ENCODE results near the gene SLC25A39. TPM values are rescaled to one million over a fixed set of nuclear protein-coding genes. Genes with fewer than 3 reads are reported as not detected.
A peak's percentile ranks its signal among the peaks of the same experiment; 100 is the strongest.
"Not testable (repeated sequence)": the region's sequence is repeated elsewhere in the genome, so short reads cannot be mapped to it uniquely, and the experiment has no call there.

Gene SLC25A39
- total and polyA plus RNA-seq, 2 donors (not counting 1 experiment from before 2014, with no cell fraction given) = 35.3 to 70.2 TPM

DNA sequence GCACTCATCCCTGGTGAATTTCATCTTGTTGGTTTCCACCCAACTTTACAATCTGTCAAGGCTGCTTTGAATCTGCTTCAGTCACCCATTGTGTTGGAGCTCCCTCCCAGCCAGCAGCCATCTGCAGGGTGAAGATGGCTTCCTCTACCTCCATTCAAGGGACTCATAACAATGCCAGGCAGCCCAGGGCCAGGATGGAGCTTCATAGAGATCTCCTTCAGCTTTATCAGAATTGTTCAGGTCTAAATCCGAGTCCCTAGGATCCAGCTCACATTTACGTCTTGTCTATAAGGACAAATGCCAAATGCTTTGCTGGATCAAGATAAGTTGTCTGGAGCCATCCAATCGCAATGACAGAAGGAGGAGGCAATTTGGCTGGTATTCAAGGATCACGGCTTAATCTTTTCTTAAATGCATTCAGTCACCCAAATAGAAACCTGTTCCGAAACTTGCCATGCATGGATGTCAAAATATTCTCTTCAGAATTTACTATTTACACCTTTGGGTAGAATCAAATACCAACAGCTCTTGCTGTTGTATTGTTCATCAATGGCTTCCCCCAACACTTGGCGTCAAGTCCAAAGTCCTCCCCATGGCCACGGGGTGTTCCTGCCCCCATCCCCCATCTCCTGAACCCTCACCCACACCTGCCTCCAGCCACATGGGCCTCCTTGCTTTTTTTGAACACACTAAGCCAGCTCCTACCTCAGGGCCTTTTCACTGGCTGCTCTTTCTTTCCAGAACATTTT is 42.8 kb upstream of the SLC25A39 start:
- DNase-seq (ENCODE audit: low read depth in 2 of 2) = no peak
- Histone ChIP-seq H2AFZ (ENCODE audit: low read length) (no peak overlapping the region), H3K4me2 (ENCODE audit: extremely low read depth, insufficient read depth, low read length) (no peak overlapping the region), H3K4me1 (ENCODE audit: control insufficient read depth, extremely low read depth, insufficient read depth, low read length) (no peaks in the 10 kb centered on the region), H3K9ac (ENCODE audit: insufficient read depth, low read length) (no peak overlapping the region), H3K27ac (ENCODE audit: insufficient read depth, low read length) (no peak overlapping the region), H3K79me2 (ENCODE audit: control insufficient read depth, insufficient read depth, low read length) (no peaks in the 10 kb centered on the region), H3K4me3 (replicated peaks in 1 of 4; ENCODE audit: control extremely low read depth in 1 of 4, insufficient read depth in 1 of 4, low read depth in 3 of 4, low read length in 4 of 4) (no peak overlapping the region), H4K20me1 (ENCODE audit: control insufficient read depth, extremely low read depth, insufficient read depth, low read length) (no peaks in the 10 kb centered on the region), H3K9me3 (ENCODE audit: control insufficient read depth, insufficient read depth, low read depth, low read length) (no peaks in the 10 kb centered on the region), H3K27me3 (ENCODE audit: control insufficient read depth, insufficient read depth, low read length) (peaks cover 20% of the 10 kb centered on the region), H3K36me3 (ENCODE audit: control insufficient read depth, insufficient read depth, low read length) (no peaks in the 10 kb centered on the region)
- TF ChIP-seq EZH2 (IDR thresholded peaks at IDR 0.05; ENCODE audit: low read length, missing control alignments) = no peak
- TF ChIP-seq, protein P1, sequence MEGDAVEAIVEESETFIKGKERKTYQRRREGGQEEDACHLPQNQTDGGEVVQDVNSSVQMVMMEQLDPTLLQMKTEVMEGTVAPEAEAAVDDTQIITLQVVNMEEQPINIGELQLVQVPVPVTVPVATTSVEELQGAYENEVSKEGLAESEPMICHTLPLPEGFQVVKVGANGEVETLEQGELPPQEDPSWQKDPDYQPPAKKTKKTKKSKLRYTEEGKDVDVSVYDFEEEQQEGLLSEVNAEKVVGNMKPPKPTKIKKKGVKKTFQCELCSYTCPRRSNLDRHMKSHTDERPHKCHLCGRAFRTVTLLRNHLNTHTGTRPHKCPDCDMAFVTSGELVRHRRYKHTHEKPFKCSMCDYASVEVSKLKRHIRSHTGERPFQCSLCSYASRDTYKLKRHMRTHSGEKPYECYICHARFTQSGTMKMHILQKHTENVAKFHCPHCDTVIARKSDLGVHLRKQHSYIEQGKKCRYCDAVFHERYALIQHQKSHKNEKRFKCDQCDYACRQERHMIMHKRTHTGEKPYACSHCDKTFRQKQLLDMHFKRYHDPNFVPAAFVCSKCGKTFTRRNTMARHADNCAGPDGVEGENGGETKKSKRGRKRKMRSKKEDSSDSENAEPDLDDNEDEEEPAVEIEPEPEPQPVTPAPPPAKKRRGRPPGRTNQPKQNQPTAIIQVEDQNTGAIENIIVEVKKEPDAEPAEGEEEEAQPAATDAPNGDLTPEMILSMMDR (conservative IDR thresholded peaks at IDR 0.05 in 1 of 2, IDR thresholded peaks at IDR 0.05 in 1 of 2; ENCODE audit: low read depth in 1 of 2, low read length in 2 of 2) = no peak

- H4K20me1 ChIP-seq (ENCODE audit: control insufficient read depth, extremely low read depth, insufficient read depth, low read length); H3K36me3 ChIP-seq (ENCODE audit: control insufficient read depth, insufficient read depth, low read length); H3K9me3 ChIP-seq (ENCODE audit: control insufficient read depth, insufficient read depth, low read depth, low read length); DNase-seq (ENCODE audit: low read depth in 2 of 2); H3K4me1 ChIP-seq (ENCODE audit: control insufficient read depth, extremely low read depth, insufficient read depth, low read length); H2AFZ ChIP-seq (ENCODE audit: low read length); H3K4me3 ChIP-seq (replicated peaks in 1 of 4; ENCODE audit: control extremely low read depth in 1 of 4, insufficient read depth in 1 of 4, low read depth in 3 of 4, low read length in 4 of 4); H3K79me2 ChIP-seq (ENCODE audit: control insufficient read depth, insufficient read depth, low read length); H3K4me2 ChIP-seq (ENCODE audit: extremely low read depth, insufficient read depth, low read length); H3K27ac ChIP-seq (ENCODE audit: insufficient read depth, low read length); H3K9ac ChIP-seq (ENCODE audit: insufficient read depth, low read length): not testable (repeated sequence)
- peaks cover 20% of the 10 kb centered on the region for H3K27me3 ChIP-seq (ENCODE audit: control insufficient read depth, insufficient read depth, low read length)
Observed at GRCh38 chr17:44365051-44365450, 40.4 kb upstream of the SLC25A39 start.

DNA sequence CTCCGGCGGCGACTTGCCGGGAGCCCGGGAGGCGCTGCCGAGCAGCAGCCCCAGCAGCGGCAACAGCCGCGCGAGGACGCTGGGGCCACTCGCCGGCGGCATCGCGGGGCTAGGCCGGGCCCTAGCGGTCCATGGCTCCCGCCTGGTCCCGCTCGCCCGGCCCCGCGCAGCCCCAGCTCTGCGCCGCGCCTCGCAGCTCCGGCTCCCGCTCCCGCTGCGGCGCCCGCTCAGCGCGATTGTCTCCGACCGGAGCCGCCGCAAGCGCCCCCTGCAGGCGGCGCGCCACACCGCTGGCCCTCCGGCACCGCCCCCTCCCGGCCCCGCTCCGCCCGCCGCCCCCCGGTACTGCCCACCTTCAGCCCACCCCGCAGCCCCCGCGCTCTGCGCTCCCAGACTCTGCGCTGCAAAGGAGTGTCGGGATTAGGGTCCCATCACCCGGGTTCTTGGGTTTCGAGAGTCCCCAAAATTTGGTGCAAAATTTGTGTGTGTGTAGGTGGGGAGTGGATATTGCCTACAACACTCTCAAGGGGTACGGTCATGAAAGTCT is 39.1 kb upstream of the SLC25A39 start, which contains the start of gene FAM171A2:
Gene FAM171A2, minus strand, starts transcription at position 241 of the 547 bp plus-strand sequence. Its CDS starts 139 bp downstream, at position 102.
- H4K20me1 ChIP-seq (ENCODE audit: control insufficient read depth, extremely low read depth, insufficient read depth, low read length) = no peaks in the 10 kb centered on the region
- peak within 1 kb of the TSS; percentile 52 for H3K9ac ChIP-seq (ENCODE audit: insufficient read depth, low read length)
- peak within 1 kb of the TSS; percentile 12 for H2AFZ ChIP-seq (ENCODE audit: low read length)
- TF ChIP-seq, protein P1 (conservative IDR thresholded peaks at IDR 0.05 in 1 of 2, IDR thresholded peaks at IDR 0.05 in 1 of 2; ENCODE audit: low read depth in 1 of 2, low read length in 2 of 2) = peak; percentile 19 to 40
- no peak for TF ChIP-seq EZH2 (IDR thresholded peaks at IDR 0.05; ENCODE audit: low read length, missing control alignments)
- no peaks in the 10 kb centered on the region for H3K79me2 ChIP-seq (ENCODE audit: control insufficient read depth, insufficient read depth, low read length)
- H3K27ac ChIP-seq (ENCODE audit: insufficient read depth, low read length) = no peak within 1 kb of the TSS
- DNase-seq (ENCODE audit: low read depth in 2 of 2) = peak; percentile 40 to 43
- H3K9me3 ChIP-seq (ENCODE audit: control insufficient read depth, insufficient read depth, low read depth, low read length) = no peaks in the 10 kb centered on the region
- H3K4me3 ChIP-seq (replicated peaks in 1 of 4; ENCODE audit: control extremely low read depth in 1 of 4, insufficient read depth in 1 of 4, low read depth in 3 of 4, low read length in 4 of 4) = peak within 1 kb of the TSS; percentile 50 to 81 (median 58)
- H3K4me2 ChIP-seq (ENCODE audit: extremely low read depth, insufficient read depth, low read length) = peak within 1 kb of the TSS; percentile 80
- H3K27me3 ChIP-seq (ENCODE audit: control insufficient read depth, insufficient read depth, low read length) = peaks cover 20% of the 10 kb centered on the region
- no peaks in the 10 kb centered on the region for H3K36me3 ChIP-seq (ENCODE audit: control insufficient read depth, insufficient read depth, low read length)
- peaks cover 5% of the 10 kb centered on the region for H3K4me1 ChIP-seq (ENCODE audit: control insufficient read depth, extremely low read depth, insufficient read depth, low read length)
